PC-9 (cell line): ENCODE measurements around the gene ARHGEF12.

Experiments
- EZH2 ChIP-seq: fragments of 200-600 bp; sonication (generic); IDR thresholded peaks from 2 replicates; pipeline ENCODE4 v1.8.0; 2017; ENCODE audit warnings: antibody characterized with exemption, low read depth
- TF ChIP-seq, protein P1 (sequence below): fragments of 200-600 bp; sonication (generic); conservative IDR thresholded peaks from 2 replicates; pipeline ENCODE4 v1.6.1; 2017; ENCODE audit warnings: mixed run types, antibody characterized with exemption, mild to moderate bottlenecking, moderate library complexity

GRCh38 chr11:120514541-120515121 is 178.4 kb downstream of the ARHGEF12 start:
- TF ChIP-seq, protein P1, sequence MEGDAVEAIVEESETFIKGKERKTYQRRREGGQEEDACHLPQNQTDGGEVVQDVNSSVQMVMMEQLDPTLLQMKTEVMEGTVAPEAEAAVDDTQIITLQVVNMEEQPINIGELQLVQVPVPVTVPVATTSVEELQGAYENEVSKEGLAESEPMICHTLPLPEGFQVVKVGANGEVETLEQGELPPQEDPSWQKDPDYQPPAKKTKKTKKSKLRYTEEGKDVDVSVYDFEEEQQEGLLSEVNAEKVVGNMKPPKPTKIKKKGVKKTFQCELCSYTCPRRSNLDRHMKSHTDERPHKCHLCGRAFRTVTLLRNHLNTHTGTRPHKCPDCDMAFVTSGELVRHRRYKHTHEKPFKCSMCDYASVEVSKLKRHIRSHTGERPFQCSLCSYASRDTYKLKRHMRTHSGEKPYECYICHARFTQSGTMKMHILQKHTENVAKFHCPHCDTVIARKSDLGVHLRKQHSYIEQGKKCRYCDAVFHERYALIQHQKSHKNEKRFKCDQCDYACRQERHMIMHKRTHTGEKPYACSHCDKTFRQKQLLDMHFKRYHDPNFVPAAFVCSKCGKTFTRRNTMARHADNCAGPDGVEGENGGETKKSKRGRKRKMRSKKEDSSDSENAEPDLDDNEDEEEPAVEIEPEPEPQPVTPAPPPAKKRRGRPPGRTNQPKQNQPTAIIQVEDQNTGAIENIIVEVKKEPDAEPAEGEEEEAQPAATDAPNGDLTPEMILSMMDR = no peak
- TF ChIP-seq EZH2 = no peak
